GM12878 (cell line): ENCODE data around the gene ACADVL.

Experiments
- POLR2A ChIP-seq: IDR thresholded peaks from 2 replicates; pipeline ENCODE4 v1.6.1; 2011; ENCODE audit warnings: low read depth, mild to moderate bottlenecking, low read length
- POLR2AphosphoS2 ChIP-seq: IDR thresholded peaks from 2 replicates; pipeline ENCODE4 v1.6.1; 2011; ENCODE audit warnings: low read depth, mild to moderate bottlenecking, low read length, improper control_type of control experiment, moderate library complexity
- SUZ12 ChIP-seq: fragments of 200-600 bp; sonication (generic); IDR thresholded peaks from one replicate; pipeline ENCODE4 v1.6.1; 2018; ENCODE audit warnings: antibody characterized with exemption, mild to moderate bottlenecking; ENCODE audit not compliant: unreplicated experiment
- YY1 ChIP-seq: IDR thresholded peaks from 2 replicates; pipeline ENCODE4 v1.6.1; 2011; ENCODE audit warnings: low read depth, mild to moderate bottlenecking, low read length
- TF ChIP-seq, protein P1 (sequence below): IDR thresholded peaks from 2 replicates; pipeline ENCODE4 v1.6.1; 2012; ENCODE audit warnings: low read depth, low read length, improper control_type of control experiment

DNA sequence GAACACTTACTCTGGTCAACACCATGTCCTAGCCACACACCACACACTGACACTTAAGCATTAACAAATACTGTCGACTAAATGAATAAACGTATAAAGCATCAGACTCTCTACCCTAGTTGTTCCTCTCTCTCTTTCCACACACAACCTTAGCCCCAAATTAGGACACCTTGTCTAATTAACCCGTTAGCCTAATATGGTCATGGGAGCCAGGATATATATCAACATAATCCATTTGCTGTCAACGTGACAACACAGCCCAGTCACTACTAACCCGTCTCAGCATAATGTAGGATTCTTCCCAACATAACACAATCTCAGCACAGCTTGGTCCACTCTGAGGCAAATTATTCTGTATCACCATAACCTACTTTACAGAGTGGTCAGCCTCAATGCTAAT lies 12.4 kb downstream of the ACADVL start:
- no peak for TF ChIP-seq POLR2AphosphoS2
- no peak for TF ChIP-seq POLR2A
- TF ChIP-seq, protein P1, sequence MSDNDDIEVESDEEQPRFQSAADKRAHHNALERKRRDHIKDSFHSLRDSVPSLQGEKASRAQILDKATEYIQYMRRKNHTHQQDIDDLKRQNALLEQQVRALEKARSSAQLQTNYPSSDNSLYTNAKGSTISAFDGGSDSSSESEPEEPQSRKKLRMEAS = no peak
- TF ChIP-seq SUZ12 = no peak
- TF ChIP-seq YY1 = no peak
